ENCODE data around the gene TP53RK.

DNA sequence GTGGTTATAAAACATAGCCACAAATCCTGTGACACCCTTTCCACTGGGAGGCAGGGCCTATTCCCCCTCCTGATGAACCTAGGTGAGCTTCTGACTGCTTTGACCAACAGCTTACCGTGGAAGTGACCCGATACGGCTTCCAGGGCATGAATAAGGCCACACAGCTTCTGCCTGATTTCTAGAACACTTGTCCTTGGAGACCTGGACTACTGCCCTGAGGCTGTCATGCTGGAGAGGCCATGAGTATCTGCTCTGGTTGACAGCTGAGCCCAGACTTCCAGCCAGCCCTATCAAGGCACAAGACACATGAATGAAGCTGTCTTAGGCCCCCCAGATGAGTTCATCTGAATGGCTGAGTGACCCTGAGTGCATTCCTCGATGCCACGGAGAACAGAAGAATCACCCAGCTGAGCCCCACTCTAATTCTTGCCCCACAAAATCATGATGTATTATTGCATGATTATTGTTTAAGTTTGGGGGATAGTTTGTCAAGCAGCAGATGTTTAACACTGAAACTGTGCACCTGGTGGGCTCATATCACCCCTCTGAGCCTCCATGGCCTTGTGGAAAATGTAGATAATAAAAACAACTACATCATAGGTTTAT, 16.6 kb downstream of the TP53RK start:
- no peak for TF ChIP-seq POLR2A (IDR thresholded peaks at IDR 0.05)
- TF ChIP-seq, protein P1, sequence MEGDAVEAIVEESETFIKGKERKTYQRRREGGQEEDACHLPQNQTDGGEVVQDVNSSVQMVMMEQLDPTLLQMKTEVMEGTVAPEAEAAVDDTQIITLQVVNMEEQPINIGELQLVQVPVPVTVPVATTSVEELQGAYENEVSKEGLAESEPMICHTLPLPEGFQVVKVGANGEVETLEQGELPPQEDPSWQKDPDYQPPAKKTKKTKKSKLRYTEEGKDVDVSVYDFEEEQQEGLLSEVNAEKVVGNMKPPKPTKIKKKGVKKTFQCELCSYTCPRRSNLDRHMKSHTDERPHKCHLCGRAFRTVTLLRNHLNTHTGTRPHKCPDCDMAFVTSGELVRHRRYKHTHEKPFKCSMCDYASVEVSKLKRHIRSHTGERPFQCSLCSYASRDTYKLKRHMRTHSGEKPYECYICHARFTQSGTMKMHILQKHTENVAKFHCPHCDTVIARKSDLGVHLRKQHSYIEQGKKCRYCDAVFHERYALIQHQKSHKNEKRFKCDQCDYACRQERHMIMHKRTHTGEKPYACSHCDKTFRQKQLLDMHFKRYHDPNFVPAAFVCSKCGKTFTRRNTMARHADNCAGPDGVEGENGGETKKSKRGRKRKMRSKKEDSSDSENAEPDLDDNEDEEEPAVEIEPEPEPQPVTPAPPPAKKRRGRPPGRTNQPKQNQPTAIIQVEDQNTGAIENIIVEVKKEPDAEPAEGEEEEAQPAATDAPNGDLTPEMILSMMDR (IDR thresholded peaks at IDR 0.05) = no peak
- TF ChIP-seq EP300 (IDR thresholded peaks at IDR 0.05; ENCODE audit: low read depth) = no peak
- TF ChIP-seq POLR2AphosphoS5 (IDR thresholded peaks at IDR 0.05) = no peak

Data from transverse colon (tissue), 4 donors.